HG03039 (cell line): ENCODE data around the gene KCND2.

Source experiments
- ATAC-seq: cut with Tn5 transposase; IDR thresholded peaks from one replicate; pipeline ENCODE4 v1.9.1; 2021; ENCODE audit warnings: mild to moderate bottlenecking, moderate library complexity; ENCODE audit not compliant: unreplicated experiment

Gene KCND2

DNA sequence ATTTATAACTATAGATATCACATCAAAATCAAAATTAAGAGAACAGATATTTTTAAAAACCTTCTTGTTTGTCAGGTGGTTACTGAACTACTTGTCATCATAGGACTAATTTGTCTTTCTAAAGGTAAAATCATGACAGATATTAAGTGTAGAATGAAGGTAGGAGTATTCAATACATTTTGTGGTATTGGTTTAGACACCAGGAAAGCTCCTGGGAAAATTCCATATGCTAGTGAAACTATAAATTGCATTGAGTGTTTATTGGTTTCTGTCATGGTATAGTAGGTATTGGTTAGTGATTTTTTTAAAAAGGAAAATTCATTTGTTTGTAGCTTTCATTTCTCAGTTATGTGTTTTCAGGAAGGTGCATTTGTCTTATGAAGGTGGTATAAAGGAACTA, 132.7 kb downstream of the KCND2 start:
- no peak for ATAC-seq

DNA sequence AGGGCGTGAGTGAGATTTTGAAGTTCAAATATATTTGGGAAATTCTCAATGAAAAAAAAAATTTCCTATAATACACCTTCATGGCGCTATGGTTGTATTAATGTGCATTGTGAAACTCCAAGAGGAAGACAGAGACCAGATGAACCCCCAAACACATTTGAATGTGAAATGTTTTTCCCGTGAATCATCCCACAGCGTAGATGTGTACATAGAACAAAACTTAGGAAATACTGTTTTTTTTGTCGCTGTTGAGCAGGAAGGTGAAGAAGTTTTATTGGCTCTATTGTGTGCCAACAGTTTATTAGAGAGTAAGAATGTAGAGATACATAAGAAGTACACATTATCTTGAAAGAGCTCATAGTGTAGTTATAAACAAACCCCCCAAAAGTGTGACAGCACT, 134.0 kb downstream of the KCND2 start:
- no peak for ATAC-seq

DNA sequence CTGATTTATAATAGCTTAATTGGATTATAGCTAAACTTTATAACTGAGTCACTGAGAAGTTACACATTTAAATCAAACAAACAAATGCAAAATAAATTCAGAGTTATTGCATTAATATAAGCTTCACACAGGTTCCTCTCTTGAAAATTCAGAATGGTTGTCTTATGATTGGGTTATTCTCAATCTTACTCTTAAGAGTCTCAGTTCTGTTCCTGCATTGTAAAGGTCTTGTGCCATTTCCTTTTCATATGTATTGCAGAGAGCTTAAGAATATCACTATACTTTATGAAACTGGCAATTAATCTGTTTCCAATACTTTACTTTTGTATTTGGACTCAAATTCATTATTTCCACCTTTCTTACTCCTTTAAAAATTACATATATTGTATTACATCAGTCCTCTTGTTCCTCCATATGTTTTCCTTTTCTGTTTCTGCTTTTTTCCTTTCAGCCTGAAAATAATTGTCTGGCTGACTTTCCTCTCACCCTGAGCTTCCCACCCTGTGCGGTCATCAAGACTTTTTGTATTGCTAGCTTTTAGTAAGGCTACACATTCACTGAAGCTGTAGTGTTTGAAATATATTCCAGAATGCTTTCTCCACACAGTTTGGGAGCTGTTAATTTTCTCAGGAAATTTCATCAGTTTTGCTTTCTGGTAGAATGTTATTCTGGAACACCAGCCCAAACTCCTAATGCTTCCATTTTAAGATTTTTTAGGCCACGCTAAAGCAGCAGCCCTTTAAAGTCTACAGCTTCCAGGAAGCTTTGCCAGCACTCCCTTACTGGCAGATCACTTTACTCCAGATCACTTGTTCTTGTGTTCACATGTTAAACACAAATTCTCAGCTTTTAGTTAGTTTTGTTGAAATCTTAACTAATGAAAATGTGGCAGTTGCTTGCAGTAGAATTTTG, 139.4 kb downstream of the KCND2 start:
- peak; percentile 82 for ATAC-seq

- ATAC-seq = no peak
These were observed 140.2 kb downstream of the KCND2 start for GRCh38 chr7:120413164-120413563.

GRCh38 chr7:120417244-120417979, 144.4 kb downstream of the KCND2 start:
- no peak for ATAC-seq

- peak; percentile 95 for ATAC-seq
These were observed 148.2 kb downstream of the KCND2 start for GRCh38 chr7:120421151-120421651.

DNA sequence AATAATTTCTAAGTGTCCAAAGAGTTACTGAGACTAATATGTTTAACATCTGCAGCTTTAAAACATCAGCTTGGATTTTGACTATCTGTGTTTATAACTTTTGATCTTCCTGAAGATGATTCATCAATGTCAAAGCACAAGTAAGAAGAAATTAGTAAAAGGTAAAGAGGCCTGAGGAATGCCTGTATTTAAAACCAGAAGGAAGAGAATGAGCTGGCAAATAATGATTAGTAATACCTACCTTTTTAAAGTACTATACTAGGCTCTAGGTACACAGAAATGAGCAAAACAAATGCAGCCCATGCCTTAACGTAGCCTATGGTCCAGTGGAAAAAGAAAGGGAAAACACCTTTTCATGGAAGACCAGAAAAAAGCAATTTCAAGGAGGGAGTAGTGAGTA, 158.0 kb downstream of the KCND2 start:
- no peak for ATAC-seq

- no peak for ATAC-seq
These were observed 163.6 kb downstream of the KCND2 start for GRCh38 chr7:120436487-120437060.

DNA sequence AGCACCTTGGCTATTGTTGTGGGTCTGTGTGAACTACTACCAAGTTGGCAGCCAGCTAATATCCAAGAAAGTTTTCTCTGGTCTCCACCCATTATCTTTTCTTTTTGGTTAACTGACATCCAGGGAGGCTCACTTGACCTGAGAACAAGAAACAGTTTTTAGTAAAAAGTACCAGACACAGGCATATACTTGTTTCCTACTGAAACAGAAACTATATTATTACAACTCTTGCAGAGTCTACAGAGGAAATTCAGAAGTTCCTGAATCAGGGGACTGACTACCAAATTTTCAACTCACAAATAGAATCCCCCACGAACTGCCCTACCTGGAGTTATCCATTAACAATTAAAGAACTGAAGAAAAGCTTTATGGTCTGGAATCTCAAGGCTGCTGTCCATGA, 168.9 kb downstream of the KCND2 start:
- peak; percentile 79 for ATAC-seq

GRCh38 chr7:120442838-120443237, 169.9 kb downstream of the KCND2 start:
- ATAC-seq = no peak

DNA sequence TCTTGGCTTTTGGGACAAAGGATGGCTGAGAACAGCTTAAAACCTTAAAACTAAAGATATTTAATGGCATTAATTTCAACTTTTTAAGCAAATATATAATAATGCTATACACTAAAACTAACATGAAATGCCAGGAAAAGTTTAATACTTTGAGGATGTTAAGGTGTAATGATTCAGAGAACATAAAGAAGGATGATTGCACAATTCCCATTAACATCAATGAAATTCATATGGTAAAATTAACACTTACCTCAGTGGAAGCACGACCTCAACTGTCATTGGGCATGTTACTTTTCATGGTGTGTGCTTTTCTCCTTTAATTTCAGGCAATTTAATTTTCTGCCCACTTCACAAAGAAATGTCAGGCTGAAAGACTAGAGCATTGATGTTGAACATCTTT, 171.7 kb downstream of the KCND2 start:
- ATAC-seq = no peak

GRCh38 chr7:120445276-120445675, 172.3 kb downstream of the KCND2 start:
- ATAC-seq = no peak

DNA sequence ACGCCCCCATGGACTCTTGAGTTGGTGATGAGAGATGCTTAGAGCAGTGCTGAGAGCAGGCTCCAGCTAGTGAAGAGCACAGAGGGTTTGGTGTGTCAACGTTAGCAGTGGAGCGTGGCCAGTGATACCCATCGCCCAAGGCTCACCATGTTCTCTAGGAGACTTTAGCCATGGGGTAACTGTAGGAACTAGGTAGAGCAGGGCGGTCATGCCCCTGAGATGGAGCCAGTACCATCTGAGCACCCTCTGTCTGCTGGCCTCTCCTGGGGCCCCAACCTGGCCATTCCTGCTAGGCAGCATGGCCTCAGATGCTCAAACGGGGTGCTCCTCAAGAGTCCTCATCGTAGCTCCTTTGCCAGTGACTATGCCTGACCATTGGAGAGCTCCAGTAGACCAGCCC, 179.7 kb downstream of the KCND2 start:
- no peak for ATAC-seq

DNA sequence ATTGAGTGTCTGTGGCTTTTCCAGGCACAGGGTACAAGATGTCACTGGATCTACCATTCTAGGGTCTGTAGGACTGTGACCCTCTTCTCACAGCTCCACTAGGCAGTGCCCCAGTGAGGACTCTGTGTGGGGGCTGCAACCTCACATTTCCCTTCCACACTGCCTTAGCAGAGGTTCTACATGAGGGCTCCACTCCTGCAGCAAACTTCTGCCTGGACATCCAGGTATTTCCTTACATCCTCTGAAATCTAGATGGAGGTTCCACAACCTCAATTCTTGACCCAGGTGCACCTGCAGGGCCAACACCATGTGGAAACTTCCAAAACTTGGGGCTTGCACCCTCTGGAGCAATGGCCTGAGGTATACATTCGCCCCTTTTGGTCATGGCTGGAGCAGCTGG, 183.7 kb downstream of the KCND2 start:
- ATAC-seq = no peak

DNA sequence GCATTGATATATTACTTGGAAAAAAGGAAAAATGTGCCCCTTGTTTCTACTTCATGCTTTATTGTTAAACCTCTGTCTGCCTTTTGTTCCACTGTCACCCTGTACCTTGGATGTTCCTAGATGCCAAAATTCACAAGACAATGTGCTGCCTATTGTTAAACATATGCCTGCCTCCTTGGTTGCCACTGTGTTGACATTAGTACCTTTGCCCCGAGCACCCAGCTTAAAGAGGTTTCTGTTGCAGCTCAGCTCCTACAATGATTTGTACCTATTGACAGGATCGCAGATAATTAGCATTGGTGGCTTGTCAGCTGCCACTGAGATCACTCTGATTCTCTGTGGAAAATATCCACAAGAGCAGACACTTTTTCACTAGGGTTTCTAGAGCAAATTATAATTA, 188.0 kb downstream of the KCND2 start:
- ATAC-seq = no peak

GRCh38 chr7:120462991-120463390, 190.0 kb downstream of the KCND2 start:
- no peak for ATAC-seq

GRCh38 chr7:120464104-120464503, 191.1 kb downstream of the KCND2 start:
- no peak for ATAC-seq

DNA sequence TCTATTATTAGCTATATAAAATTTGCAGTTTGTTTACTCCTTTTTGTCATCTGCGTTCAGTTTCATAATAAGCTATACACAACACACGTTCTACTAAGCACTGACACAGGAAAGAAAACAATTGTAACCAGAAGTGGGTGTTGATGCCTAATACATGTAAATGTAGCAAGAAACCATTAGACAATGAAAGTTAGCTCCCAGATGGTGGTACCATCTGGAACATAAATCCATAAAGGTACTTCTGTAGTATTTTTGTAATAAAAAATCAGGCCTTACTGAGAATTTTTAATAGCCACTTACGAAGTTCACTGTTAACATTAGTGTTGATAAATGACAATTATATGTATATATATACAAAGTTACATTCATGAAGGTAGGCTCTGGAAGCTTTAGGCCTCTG, 194.7 kb downstream of the KCND2 start:
- no peak for ATAC-seq

GRCh38 chr7:120468611-120469010, 195.6 kb downstream of the KCND2 start:
- no peak for ATAC-seq

DNA sequence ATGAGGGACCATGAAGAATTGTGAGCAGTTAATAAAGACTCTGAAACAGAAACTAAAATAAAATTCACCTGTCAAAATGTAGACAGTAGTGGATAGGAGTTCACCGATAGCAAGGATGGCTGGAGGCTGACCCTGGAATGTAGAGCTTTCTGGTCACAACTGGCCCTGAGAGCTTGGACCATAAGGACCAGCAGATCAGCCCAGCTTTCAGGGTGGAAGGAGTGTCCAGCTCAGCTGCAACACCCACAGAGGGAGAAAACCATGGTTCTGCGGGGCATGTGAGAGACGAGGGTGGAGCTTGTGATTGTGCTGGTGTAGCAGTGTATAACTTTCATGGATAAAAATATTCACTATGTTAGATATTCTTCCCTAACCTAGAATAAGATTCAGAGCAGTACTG, 199.9 kb downstream of the KCND2 start:
- no peak for ATAC-seq

- no peak for ATAC-seq
These were observed 200.4 kb downstream of the KCND2 start for GRCh38 chr7:120473352-120473751.

GRCh38 chr7:120475994-120476393, 203.0 kb downstream of the KCND2 start:
- peak; percentile 72 for ATAC-seq
